ENCODE measurements around the gene ANKRD23.

DNA sequence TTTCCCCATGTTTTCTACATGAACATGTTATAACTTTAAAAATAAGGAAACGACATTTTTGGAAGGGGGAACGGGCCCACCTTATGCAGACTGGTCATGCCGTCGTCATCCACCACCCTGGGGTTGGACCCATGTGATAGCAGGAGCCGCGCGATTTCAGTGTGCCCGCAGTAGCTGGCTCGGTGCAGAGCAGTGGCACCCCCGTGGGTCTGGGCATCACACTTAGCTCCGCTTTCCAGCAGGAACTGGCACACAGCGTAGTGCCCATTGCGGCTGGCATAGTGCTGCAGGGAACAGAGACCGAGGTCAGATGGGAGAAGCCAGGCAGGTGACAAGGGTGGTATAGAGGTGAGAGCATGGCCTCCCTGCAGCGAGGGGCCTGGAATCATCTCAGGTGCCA lies 9.5 kb upstream of the ANKRD23 start:
- TF ChIP-seq, protein P1, sequence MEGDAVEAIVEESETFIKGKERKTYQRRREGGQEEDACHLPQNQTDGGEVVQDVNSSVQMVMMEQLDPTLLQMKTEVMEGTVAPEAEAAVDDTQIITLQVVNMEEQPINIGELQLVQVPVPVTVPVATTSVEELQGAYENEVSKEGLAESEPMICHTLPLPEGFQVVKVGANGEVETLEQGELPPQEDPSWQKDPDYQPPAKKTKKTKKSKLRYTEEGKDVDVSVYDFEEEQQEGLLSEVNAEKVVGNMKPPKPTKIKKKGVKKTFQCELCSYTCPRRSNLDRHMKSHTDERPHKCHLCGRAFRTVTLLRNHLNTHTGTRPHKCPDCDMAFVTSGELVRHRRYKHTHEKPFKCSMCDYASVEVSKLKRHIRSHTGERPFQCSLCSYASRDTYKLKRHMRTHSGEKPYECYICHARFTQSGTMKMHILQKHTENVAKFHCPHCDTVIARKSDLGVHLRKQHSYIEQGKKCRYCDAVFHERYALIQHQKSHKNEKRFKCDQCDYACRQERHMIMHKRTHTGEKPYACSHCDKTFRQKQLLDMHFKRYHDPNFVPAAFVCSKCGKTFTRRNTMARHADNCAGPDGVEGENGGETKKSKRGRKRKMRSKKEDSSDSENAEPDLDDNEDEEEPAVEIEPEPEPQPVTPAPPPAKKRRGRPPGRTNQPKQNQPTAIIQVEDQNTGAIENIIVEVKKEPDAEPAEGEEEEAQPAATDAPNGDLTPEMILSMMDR (IDR thresholded peaks at IDR 0.05) = no peak
- no peak for TF ChIP-seq POLR2A (IDR thresholded peaks at IDR 0.05)
- TF ChIP-seq POLR2AphosphoS5 (IDR thresholded peaks at IDR 0.05) = no peak
- TF ChIP-seq EP300 (IDR thresholded peaks at IDR 0.05) = no peak

Measured in sigmoid colon (tissue), 4 donors.